ENCODE data around the gene DSCAML1. TPM values are rescaled to one million over a fixed set of nuclear protein-coding genes. Genes with fewer than 3 reads are reported as not detected.

Gene DSCAML1
- total RNA-seq, 2 donors from 2014 or later = 0.21 to 0.41 TPM

GRCh38 chr11:117823294-117823945 is 26.4 kb upstream of the DSCAML1 start:
- ATAC-seq (ENCODE audit: insufficient number of reproducible peaks, low FRiP score, low read depth) = no peak
- Histone ChIP-seq H3K4me1 (ENCODE audit: control insufficient read depth in 1 of 2, low read depth in 2 of 2) (peaks cover 3% of the 10 kb centered on the region in 2 donors), H3K27ac (peak overlapping the region in 1 of 2 donors; percentile 40), H3K27me3 (replicated peaks; ENCODE audit: insufficient read depth) (no peaks in the 10 kb centered on the region), H3K4me3 (no peak overlapping the region), H3K9me3 (no peaks in the 10 kb centered on the region), H3K36me3 (no peaks in the 10 kb centered on the region)
- no peak for TF ChIP-seq CTCF (IDR thresholded peaks at IDR 0.05)
- DNase-seq (ENCODE audit: low spot score) = no peak

GRCh38 chr11:117822074-117823033 is 25.3 kb upstream of the DSCAML1 start:
- DNase-seq (ENCODE audit: low spot score) (no peak), ATAC-seq (ENCODE audit: insufficient number of reproducible peaks, low FRiP score, low read depth) (no peak)
- no peaks in the 10 kb centered on the region for H3K27me3 ChIP-seq (replicated peaks; ENCODE audit: insufficient read depth)
- H3K4me3 ChIP-seq = no peak overlapping the region
- H3K36me3 ChIP-seq = no peaks in the 10 kb centered on the region
- peaks cover 3 to 6% of the 10 kb centered on the region in 2 donors for H3K4me1 ChIP-seq (ENCODE audit: control insufficient read depth in 1 of 2, low read depth in 2 of 2)
- no peaks in the 10 kb centered on the region for H3K9me3 ChIP-seq
- TF ChIP-seq CTCF (IDR thresholded peaks at IDR 0.05) = no peak
- H3K27ac ChIP-seq = no peak overlapping the region

GRCh38 chr11:117821431-117821830 is 24.4 kb upstream of the DSCAML1 start:
- H3K27me3 ChIP-seq (replicated peaks; ENCODE audit: insufficient read depth) = no peaks in the 10 kb centered on the region
- no peak for TF ChIP-seq CTCF (IDR thresholded peaks at IDR 0.05)
- no peaks in the 10 kb centered on the region for H3K9me3 ChIP-seq
- H3K4me3 ChIP-seq = no peak overlapping the region
- DNase-seq (ENCODE audit: low spot score) (no peak), ATAC-seq (ENCODE audit: insufficient number of reproducible peaks, low FRiP score, low read depth) (no peak)
- no peak overlapping the region for H3K27ac ChIP-seq
- peaks cover 3 to 10% of the 10 kb centered on the region in 2 donors for H3K4me1 ChIP-seq (ENCODE audit: control insufficient read depth in 1 of 2, low read depth in 2 of 2)
- H3K36me3 ChIP-seq = no peaks in the 10 kb centered on the region

GRCh38 chr11:117820516-117820915 is 23.5 kb upstream of the DSCAML1 start:
- no peak overlapping the region for H3K27ac ChIP-seq
- no peak for DNase-seq (ENCODE audit: low spot score)

More at GRCh38 chr11:117820516-117820915, 23.5 kb upstream of the DSCAML1 start:
- H3K36me3 ChIP-seq = no peaks in the 10 kb centered on the region
- H3K4me1 ChIP-seq (ENCODE audit: control insufficient read depth in 1 of 2, low read depth in 2 of 2) = peaks cover 3 to 10% of the 10 kb centered on the region in 2 donors
- no peak for TF ChIP-seq CTCF (IDR thresholded peaks at IDR 0.05)
- ATAC-seq (ENCODE audit: insufficient number of reproducible peaks, low FRiP score, low read depth) = no peak
- H3K4me3 ChIP-seq = no peak overlapping the region
- H3K27me3 ChIP-seq (replicated peaks; ENCODE audit: insufficient read depth) = no peaks in the 10 kb centered on the region
- no peaks in the 10 kb centered on the region for H3K9me3 ChIP-seq

All from thoracic aorta (tissue), 2 donors.